Dedifferentiated amniotic fluid mesenchymal stem cell (primary cell): ENCODE measurements around the gene ALPK3.

Experiments
- DNase-seq: peaks from one replicate; pipeline ENCODE4 v3.0.0-alpha.2; 2016; ENCODE audit errors: extremely low spot score

Gene ALPK3, protein sequence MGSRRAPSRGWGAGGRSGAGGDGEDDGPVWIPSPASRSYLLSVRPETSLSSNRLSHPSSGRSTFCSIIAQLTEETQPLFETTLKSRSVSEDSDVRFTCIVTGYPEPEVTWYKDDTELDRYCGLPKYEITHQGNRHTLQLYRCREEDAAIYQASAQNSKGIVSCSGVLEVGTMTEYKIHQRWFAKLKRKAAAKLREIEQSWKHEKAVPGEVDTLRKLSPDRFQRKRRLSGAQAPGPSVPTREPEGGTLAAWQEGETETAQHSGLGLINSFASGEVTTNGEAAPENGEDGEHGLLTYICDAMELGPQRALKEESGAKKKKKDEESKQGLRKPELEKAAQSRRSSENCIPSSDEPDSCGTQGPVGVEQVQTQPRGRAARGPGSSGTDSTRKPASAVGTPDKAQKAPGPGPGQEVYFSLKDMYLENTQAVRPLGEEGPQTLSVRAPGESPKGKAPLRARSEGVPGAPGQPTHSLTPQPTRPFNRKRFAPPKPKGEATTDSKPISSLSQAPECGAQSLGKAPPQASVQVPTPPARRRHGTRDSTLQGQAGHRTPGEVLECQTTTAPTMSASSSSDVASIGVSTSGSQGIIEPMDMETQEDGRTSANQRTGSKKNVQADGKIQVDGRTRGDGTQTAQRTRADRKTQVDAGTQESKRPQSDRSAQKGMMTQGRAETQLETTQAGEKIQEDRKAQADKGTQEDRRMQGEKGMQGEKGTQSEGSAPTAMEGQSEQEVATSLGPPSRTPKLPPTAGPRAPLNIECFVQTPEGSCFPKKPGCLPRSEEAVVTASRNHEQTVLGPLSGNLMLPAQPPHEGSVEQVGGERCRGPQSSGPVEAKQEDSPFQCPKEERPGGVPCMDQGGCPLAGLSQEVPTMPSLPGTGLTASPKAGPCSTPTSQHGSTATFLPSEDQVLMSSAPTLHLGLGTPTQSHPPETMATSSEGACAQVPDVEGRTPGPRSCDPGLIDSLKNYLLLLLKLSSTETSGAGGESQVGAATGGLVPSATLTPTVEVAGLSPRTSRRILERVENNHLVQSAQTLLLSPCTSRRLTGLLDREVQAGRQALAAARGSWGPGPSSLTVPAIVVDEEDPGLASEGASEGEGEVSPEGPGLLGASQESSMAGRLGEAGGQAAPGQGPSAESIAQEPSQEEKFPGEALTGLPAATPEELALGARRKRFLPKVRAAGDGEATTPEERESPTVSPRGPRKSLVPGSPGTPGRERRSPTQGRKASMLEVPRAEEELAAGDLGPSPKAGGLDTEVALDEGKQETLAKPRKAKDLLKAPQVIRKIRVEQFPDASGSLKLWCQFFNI (N-terminal part only)

GRCh38 chr15:84816694-84817465 is at the start of gene ALPK3:
ALPK3 (plus strand) TSS chr15:84817356; CDS start chr15:84817453, 97 bp downstream.
- no peak for DNase-seq

GRCh38 chr15:84772031-84772430 is 45.1 kb upstream of the ALPK3 start:
- no peak for DNase-seq

DNA sequence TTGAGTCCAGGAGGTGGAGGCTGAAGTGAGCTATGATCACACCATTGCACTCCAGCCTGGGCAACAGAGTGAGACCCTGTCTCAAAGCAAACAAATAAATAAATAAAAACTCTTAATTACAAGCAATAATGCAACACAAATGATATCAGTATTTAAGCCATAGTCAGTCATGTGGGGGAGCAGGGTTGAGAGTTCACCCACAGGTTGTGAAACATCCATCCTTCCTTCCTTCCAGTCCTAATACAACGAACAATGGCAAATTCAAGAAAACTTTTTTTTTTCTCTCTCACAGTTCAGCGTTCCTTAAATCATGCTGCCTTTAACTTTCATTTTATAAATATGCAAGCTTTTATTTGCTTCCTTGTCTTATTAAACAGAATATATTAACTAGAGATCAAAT is 44.7 kb upstream of the ALPK3 start:
- DNase-seq = no peak

DNA sequence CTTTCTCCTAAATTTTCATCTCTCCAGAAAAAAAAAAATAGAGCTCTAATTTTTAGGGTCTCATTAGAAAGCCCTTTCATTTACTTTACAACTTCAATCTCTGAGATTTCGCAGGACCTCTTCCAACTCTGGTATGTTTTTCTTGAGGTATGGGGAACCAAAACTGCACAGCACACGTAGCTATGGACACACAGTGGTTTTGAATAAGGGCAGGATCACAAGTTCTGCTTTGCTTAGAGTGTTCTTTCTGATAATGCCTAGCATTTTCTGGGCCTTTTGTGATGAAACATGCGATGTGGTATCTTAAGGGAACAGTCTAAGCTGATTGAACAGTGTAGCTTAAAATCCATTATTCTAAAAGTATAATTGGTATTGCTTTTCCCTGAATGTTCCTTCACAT is 43.4 kb upstream of the ALPK3 start:
- no peak for DNase-seq

- no peak for DNase-seq
Measured at GRCh38 chr15:84775867-84776449, 41.2 kb upstream of the ALPK3 start.

GRCh38 chr15:84778194-84778593 is 39.0 kb upstream of the ALPK3 start:
- no peak for DNase-seq

DNA sequence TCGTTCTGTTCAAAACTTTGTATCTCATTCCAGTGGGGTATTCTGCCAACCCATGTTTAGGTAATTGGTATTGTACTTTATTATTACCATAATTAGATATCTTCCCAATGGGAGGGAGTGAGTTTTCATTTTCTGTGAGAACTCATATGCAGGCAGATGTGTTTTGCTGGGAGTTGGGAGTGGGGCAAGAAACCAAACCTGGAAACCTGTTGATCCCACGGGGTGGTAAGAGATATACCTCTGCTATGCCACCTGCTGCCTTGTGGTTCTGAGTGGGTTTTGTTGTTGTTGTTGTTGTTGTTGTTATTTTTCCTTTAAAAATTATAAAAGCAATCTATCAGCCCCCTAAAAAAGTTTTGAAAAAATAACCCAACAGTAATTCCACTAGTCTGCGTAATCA is 36.7 kb upstream of the ALPK3 start:
- DNase-seq = no peak

GRCh38 chr15:84781495-84781894 is 35.7 kb upstream of the ALPK3 start:
- DNase-seq = no peak

GRCh38 chr15:84782346-84782745 is 34.8 kb upstream of the ALPK3 start:
- DNase-seq = no peak

DNA sequence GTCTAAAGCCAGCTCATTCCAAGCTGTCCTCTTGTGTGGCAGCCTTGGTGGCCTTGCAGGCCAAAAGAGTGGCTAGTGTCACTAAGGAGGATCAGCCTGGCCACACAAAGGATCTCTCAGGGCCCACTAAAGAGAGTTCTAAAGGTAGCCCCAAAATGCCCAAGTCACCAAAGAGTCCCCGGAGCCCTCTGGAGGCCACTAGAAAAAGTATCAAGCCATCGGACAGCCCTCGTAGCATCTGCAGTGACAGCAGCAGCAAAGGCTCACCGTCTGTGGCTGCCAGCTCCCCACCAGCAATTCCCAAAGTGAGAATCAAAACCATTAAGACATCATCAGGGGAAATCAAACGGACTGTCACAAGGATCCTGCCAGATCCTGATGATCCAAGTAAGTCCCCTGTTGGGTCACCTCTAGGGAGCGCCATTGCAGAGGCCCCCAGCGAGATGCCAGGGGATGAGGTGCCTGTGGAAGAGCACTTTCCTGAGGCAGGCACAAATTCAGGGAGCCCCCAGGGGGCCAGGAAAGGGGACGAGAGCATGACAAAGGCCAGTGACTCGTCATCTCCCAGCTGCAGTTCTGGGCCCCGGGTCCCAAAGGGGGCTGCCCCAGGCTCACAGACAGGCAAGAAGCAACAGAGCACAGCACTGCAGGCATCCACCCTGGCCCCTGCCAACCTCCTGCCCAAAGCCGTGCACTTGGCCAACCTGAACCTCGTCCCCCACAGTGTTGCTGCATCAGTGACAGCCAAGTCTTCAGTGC is 33.5 kb upstream of the ALPK3 start:
- no peak for DNase-seq

DNA sequence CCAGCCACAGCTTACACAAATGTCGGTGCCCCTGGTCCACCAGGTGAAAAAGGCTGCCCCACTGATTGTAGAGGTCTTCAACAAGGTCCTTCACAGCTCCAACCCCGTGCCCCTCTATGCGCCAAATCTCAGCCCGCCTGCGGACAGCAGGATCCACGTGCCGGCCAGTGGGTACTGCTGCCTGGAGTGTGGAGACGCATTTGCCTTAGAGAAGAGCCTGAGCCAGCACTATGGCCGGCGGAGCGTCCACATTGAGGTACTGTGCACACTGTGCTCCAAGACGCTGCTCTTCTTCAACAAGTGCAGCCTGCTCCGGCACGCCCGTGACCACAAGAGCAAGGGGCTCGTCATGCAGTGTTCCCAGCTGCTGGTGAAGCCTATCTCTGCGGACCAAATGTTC is 32.9 kb upstream of the ALPK3 start:
- no peak for DNase-seq

DNA sequence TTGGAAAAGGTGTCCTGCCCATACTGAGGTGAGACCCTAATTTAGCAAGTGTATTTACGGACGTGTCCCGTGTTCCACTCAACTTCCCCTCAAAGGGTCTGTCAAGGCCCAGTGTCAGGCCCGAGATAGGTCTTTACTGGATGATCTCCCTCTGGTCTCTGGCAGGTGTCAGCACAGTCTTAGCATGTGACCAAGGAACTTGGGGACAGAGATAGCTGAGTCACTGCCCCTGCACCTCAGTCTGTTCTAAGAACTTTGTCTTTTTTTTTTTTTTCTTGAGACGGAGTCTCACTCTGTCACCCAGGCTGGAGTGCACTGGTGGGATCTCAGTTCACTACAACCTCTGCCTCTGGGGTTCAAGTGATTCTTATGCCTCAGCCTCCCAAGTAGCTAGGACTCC is 32.1 kb upstream of the ALPK3 start:
- DNase-seq = no peak

- DNase-seq = no peak
Measured at GRCh38 chr15:84788500-84788899, 28.7 kb upstream of the ALPK3 start.

DNA sequence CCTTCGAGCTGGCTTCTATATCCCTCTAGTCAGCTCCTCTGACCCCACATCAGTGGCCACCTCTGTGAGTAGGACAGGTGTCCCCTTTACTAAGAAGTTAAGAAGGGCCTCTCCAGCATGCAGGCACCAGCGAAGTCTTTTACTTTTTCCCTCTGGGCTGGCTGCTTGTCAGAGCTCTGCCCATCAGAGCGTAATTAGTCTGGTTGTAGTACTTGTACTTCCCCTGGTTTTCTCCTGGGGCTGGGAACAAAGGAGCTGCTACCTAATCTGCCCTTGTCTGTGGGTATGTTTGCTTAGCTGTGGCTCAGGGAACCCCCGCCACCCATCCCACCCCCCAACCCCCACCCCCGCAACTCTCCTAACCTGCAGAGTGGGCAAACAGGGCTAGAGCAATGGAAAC is 27.4 kb upstream of the ALPK3 start:
- DNase-seq = no peak

- no peak for DNase-seq
Measured at GRCh38 chr15:84790676-84791075, 26.5 kb upstream of the ALPK3 start.

DNA sequence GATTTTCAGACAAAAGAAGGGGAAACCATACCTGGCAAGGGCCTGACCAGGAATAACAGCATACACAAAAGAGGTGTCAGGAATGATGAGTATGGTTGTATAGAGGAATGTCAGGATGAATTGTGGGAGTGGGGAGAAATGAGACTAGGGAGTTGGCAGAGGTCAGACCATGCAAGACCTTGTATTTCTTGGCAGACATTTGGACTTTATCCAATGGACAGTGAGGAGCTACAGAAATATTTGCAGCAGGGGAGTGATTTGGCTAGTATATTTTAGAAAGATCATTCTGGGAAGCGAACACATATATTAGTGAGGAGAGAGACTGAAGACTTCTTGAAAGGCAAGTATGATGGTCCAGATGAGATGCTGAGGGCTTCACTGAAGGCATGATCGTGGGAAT is 25.4 kb upstream of the ALPK3 start:
- no peak for DNase-seq

DNA sequence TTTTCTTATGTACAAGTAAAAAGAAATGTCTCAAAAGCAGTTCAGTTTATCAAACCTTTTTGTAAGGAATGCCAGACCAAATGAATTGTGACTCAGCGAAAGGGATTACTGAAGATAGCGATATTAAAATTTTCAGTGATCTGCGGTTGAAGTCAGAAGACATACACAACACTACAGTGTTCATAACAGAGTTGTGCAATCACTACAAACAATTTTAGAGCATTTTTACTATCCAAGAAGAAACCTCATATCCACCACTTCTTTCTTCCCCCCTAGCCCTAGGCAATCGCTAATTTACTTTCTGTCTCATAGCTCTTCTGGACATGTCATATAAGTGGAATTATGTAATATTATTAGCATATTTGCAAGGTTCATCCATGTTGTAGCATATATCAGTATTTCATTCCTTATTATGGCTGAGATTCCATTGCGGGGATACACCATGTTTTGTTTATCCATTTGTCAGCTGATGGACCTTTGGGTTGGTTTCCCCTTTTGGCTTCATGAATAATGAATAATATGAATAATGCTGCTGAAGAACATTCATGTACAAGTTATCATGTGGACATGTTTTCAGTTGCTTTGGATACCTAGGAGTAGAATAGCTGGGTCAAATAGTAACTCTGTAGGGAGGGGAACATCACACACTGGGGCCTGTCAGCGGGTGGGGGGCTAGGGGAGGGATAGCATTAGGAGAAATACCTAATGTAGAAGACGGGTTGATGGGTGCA is 23.6 kb upstream of the ALPK3 start:
- no peak for DNase-seq

DNA sequence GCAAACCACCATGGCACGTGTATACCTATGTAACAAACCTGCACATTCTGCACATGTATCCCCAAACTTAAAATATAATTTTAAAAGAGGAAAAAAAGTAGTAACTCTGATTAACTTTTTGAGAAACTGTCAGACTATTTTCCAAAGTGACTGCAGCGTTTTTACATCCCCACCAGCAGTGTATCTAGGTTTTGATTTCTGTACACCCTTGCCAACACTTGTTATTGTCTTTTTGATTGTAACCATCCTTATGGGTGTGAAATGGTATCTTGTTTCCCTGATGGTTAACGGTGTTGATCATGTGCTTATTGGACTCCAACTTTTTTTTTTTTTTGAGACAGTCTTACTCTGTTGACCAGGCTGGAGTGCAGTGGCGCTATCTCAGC is 23.0 kb upstream of the ALPK3 start:
- DNase-seq = no peak

DNA sequence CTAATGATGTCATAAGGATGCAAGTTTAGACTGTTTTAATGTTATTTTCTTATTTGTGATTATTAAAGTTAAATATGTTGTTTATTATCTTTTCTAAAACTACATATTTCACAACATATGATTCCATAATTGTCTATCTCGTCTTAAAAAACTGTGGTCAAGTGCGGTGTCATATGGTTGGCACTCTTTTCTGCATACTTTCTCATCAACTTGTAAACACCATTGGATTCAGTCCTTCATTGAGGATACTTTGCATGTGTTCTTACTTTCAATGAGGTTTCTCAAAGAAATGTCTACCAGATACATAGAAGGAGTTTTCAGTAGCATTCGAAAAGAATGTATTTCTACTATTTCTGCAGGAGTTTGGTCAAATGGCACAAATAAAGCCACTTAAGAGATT is 22.0 kb upstream of the ALPK3 start:
- DNase-seq = no peak

DNA sequence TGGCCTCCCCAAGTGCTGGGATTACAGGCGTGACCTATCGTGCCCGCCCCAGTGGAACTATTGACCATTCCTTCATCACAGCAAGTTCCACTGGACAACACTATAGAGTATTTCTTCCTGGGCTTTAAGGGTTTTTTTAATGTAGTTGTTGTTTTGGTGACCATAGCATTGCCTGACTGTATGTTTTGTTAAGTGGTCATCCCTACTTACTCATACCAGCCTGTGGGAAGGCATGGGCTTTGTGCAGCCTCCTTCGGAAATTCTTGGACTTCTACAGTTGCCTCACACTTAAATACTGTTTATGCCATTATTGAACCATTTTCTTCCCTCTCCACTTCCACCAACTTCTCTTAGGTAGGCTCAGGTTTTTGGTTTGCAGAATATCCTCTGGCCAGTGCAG is 19.9 kb upstream of the ALPK3 start:
- DNase-seq = peak; percentile 48
